RWPE2 (cell line): ENCODE results near the gene IGFBP7.

Source experiments
- ATAC-seq: fragments of 200-7000 bp; cut with Tn5 transposase; 3 replicates; pipeline ENCODE4 v1.9.1; 2021; ENCODE audit warnings: low read depth
- DNase-seq: peaks from one replicate; pipeline ENCODE4 v3.0.0-alpha.2; 2020; ENCODE audit warnings: low spot score
- H3K27ac ChIP-seq: fragments of 450-650 bp; 2 replicates; pipeline ENCODE4 v1.5.1; 2017; ENCODE audit warnings: mild to moderate bottlenecking; ENCODE audit not compliant: poor library complexity, severe bottlenecking
- H3K27me3 ChIP-seq: fragments of 250-450 bp; sonication (Bioruptor Pico); 2 replicates; pipeline ENCODE4 v1.5.1; 2021; ENCODE audit warnings: mild to moderate bottlenecking, moderate library complexity; ENCODE audit not compliant: insufficient read depth, poor library complexity, severe bottlenecking
- H3K36me3 ChIP-seq: fragments of 250-450 bp; sonication (Bioruptor Pico); 2 replicates; pipeline ENCODE4 v1.5.1; 2020; ENCODE audit warnings: low read depth, mild to moderate bottlenecking, moderate library complexity
- H3K4me1 ChIP-seq: fragments of 250-450 bp; sonication (Bioruptor Pico); 2 replicates; pipeline ENCODE4 v1.5.1; 2021; ENCODE audit warnings: mild to moderate bottlenecking, moderate library complexity; ENCODE audit not compliant: insufficient read depth, poor library complexity, severe bottlenecking
- H3K4me3 ChIP-seq: fragments of 250-450 bp; sonication (Bioruptor Pico); 2 replicates; pipeline ENCODE4 v1.5.1; 2021; ENCODE audit warnings: mild to moderate bottlenecking, moderate library complexity; ENCODE audit not compliant: severe bottlenecking
- H3K9me3 ChIP-seq: fragments of 250-450 bp; sonication (Bioruptor Pico); 2 replicates; pipeline ENCODE4 v1.5.1; 2021; ENCODE audit warnings: mild to moderate bottlenecking, moderate library complexity; ENCODE audit not compliant: severe bottlenecking
- TF ChIP-seq, protein P1 (sequence below): fragments of 450-650 bp; IDR thresholded peaks from one replicate; pipeline ENCODE4 v1.5.1; 2017; ENCODE audit warnings: mild to moderate bottlenecking, moderate library complexity; ENCODE audit not compliant: poor library complexity, severe bottlenecking

Gene IGFBP7

GRCh38 chr4:57020467-57021101, 89.6 kb downstream of the IGFBP7 start:
- TF ChIP-seq, protein P1, sequence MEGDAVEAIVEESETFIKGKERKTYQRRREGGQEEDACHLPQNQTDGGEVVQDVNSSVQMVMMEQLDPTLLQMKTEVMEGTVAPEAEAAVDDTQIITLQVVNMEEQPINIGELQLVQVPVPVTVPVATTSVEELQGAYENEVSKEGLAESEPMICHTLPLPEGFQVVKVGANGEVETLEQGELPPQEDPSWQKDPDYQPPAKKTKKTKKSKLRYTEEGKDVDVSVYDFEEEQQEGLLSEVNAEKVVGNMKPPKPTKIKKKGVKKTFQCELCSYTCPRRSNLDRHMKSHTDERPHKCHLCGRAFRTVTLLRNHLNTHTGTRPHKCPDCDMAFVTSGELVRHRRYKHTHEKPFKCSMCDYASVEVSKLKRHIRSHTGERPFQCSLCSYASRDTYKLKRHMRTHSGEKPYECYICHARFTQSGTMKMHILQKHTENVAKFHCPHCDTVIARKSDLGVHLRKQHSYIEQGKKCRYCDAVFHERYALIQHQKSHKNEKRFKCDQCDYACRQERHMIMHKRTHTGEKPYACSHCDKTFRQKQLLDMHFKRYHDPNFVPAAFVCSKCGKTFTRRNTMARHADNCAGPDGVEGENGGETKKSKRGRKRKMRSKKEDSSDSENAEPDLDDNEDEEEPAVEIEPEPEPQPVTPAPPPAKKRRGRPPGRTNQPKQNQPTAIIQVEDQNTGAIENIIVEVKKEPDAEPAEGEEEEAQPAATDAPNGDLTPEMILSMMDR, result no peak
- Histone ChIP-seq H3K9me3 (no peaks in the 10 kb centered on the region), H3K36me3 (peaks cover 93% of the 10 kb centered on the region), H3K27me3 (no peaks in the 10 kb centered on the region), H3K27ac (peak overlapping the region; percentile 27), H3K4me3 (no peak overlapping the region), H3K4me1 (peaks cover 24% of the 10 kb centered on the region)
- ATAC-seq (peak; percentile 91), DNase-seq (no peak)

GRCh38 chr4:57018980-57019379, 91.2 kb downstream of the IGFBP7 start:
- Histone ChIP-seq H3K9me3 (no peaks in the 10 kb centered on the region), H3K27ac (no peak overlapping the region), H3K4me3 (no peak overlapping the region), H3K36me3 (peaks cover 91% of the 10 kb centered on the region), H3K27me3 (no peaks in the 10 kb centered on the region), H3K4me1 (peaks cover 24% of the 10 kb centered on the region)
- DNase-seq (no peak), ATAC-seq (no peak)
- TF ChIP-seq, protein P1, result peak; percentile 10

DNA sequence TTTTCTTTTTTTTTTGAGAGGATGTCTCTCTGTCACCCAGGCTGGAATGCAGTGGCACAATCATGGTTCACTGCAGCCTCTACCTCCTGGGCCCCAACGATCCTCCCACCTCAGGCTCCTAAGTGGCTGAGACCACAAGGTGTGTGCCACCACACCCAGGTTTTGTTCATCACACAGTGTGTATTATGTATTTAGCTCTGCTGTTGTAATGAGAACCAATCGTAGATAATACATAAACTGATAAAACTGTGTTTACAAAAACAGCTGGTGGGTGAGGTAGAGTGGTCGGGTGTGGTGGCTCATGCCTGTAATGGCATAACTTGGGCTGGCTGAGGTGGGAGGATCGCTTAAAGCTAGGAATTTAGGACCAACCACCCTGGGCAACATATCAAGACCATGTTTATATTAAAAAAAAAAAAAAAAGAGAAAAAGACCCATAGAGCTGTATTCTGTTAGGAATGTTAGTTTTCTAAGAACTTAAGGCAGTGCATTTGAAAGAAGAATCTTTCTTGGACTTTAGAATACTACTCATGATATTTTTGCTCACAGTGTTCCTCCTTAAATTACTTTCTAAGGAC, 96.6 kb downstream of the IGFBP7 start:
- DNase-seq (no peak), ATAC-seq (no peak)
- H3K9me3 ChIP-seq, result no peaks in the 10 kb centered on the region
- peaks cover 97% of the 10 kb centered on the region for H3K36me3 ChIP-seq
- TF ChIP-seq, protein P1, result no peak
- no peak overlapping the region for H3K27ac ChIP-seq
- H3K4me1 ChIP-seq, result no peaks in the 10 kb centered on the region
- H3K27me3 ChIP-seq, result no peaks in the 10 kb centered on the region
- no peak overlapping the region for H3K4me3 ChIP-seq

DNA sequence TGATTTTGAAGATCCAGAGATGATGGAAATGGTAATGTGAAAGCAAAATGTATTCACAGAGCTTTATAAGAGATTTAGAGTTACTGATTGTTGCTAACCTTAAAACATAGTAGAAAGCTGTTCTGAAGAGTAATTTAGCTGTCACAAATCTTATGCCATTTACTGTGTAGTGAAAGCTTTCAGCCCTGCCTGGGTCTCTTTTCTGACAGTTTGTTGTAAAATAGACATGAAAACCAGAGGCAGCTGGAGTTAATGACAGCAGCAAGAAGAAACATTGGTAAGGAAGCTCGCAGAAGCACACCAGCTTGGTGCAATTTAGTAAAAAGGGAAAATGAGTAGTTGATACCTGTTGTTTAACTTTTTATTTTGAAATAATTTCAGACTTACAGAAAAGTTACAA, 110.4 kb downstream of the IGFBP7 start:
- Histone ChIP-seq H3K4me1 (no peaks in the 10 kb centered on the region), H3K4me3 (no peak overlapping the region), H3K9me3 (no peaks in the 10 kb centered on the region), H3K36me3 (peaks cover 82% of the 10 kb centered on the region), H3K27ac (no peak overlapping the region), H3K27me3 (no peaks in the 10 kb centered on the region)
- no peak for DNase-seq
- TF ChIP-seq, protein P1, result no peak
- no peak for ATAC-seq

- Histone ChIP-seq H3K36me3 (peaks cover 88% of the 10 kb centered on the region), H3K27ac (no peak overlapping the region), H3K4me1 (no peaks in the 10 kb centered on the region), H3K9me3 (no peaks in the 10 kb centered on the region), H3K27me3 (no peaks in the 10 kb centered on the region), H3K4me3 (no peak overlapping the region)
- ATAC-seq, result no peak
- TF ChIP-seq, protein P1, result no peak
- DNase-seq, result no peak
Measured at GRCh38 chr4:56995525-56995924, 114.7 kb downstream of the IGFBP7 start.
